Lower lobe of right lung (tissue), 2 donors: ENCODE measurements around the gene DZANK1. TPM values are rescaled to one million over a fixed set of nuclear protein-coding genes. Genes with fewer than 3 reads are reported as not detected.
"Not testable (repeated sequence)": the region's sequence is repeated elsewhere in the genome, so short reads cannot be mapped to it uniquely, and the experiment has no call there.

Experiments
- ATAC-seq, 2 donors: fragments of 200-7000 bp; cut with Tn5 transposase; one replicate each; pipeline ENCODE4 v1.9.1; 2020 to 2022; ENCODE audit warnings: mild to moderate bottlenecking in 2 of 2, moderate library complexity in 2 of 2
- DNase-seq: peaks from one replicate; pipeline ENCODE4 v3.0.0-alpha.2; 2020
- H3K27ac ChIP-seq: fragments of 200-600 bp; one replicate; pipeline ENCODE4 v1.8.0; 2022
- H3K27me3 ChIP-seq: fragments of 200-600 bp; one replicate; pipeline ENCODE4 v1.8.0; 2022; ENCODE audit warnings: low read depth
- H3K36me3 ChIP-seq: fragments of 200-600 bp; one replicate; pipeline ENCODE4 v1.8.0; 2022; ENCODE audit warnings: mild to moderate bottlenecking
- H3K4me1 ChIP-seq: fragments of 200-600 bp; one replicate; pipeline ENCODE4 v1.8.0; 2022
- H3K4me3 ChIP-seq: fragments of 200-600 bp; one replicate; pipeline ENCODE4 v1.8.0; 2022; ENCODE audit warnings: mild to moderate bottlenecking
- H3K9me3 ChIP-seq: fragments of 200-600 bp; one replicate; pipeline ENCODE4 v1.8.0; 2022
- intact Hi-C: fragments of 100-400 bp; cut with DNase I; formaldehyde crosslinking; loops from one replicate; pipeline ENCODE4 v1.11.0; 2022
- microRNA-seq: library from miRNA; unstranded; fragments of <30 nt; microRNA quantifications from one replicate; pipeline ENCODE4 v1.2.0, GENCODE V29; 2020; ENCODE audit warnings: borderline number of aligned reads
- total RNA-seq: library from RNA; stranded (reverse); fragmentation: NEBNext Ultra II Directional; extraction: Animal tissue kit (Norgen Biotek cat#: 25700); gene quantifications from one replicate; pipeline ENCODE4 v1.2.1, GENCODE V29; 2021
- TF ChIP-seq, protein P1 (sequence below): fragments of 200-600 bp; IDR thresholded peaks from one replicate; pipeline ENCODE4 v1.8.0; 2022; ENCODE audit warnings: antibody characterized with exemption, mild to moderate bottlenecking
- donor health status: DM: no; HTN: yes; CAD: no; lungs with severe emphysema.

The DZANK1 gene
- total RNA-seq, 1 donor from 2014 or later = 3.4 TPM

DNA sequence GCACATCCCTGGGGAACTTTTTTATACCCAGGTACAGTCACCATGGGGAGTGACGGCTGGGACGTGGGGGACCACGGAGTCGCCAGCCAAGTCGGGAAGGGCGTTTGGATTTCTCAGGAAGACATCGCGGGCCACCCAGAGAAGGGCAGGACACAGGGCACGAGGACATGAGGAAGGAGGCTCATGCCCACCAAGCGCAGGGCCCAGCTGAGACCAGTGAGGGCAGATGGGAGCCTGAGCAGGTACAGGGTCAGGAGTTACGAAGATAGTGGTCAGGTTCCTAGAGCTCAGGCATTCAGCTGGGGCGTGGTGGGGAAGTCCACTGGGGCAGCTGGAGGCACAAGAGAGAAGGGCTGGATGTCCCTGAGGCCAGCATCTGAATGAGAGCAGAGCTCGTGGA lies 103.9 kb downstream of the DZANK1 start:
- Histone ChIP-seq H3K9me3 (no peaks in the 10 kb centered on the region), H3K4me3 (no peak overlapping the region), H3K27me3 (no peaks in the 10 kb centered on the region), H3K36me3 (no peaks in the 10 kb centered on the region), H3K27ac (no peak overlapping the region), H3K4me1 (no peaks in the 10 kb centered on the region)
- intact Hi-C loops = no loop called here
- DNase-seq (no peak), ATAC-seq (no peak)
- TF ChIP-seq, protein P1, sequence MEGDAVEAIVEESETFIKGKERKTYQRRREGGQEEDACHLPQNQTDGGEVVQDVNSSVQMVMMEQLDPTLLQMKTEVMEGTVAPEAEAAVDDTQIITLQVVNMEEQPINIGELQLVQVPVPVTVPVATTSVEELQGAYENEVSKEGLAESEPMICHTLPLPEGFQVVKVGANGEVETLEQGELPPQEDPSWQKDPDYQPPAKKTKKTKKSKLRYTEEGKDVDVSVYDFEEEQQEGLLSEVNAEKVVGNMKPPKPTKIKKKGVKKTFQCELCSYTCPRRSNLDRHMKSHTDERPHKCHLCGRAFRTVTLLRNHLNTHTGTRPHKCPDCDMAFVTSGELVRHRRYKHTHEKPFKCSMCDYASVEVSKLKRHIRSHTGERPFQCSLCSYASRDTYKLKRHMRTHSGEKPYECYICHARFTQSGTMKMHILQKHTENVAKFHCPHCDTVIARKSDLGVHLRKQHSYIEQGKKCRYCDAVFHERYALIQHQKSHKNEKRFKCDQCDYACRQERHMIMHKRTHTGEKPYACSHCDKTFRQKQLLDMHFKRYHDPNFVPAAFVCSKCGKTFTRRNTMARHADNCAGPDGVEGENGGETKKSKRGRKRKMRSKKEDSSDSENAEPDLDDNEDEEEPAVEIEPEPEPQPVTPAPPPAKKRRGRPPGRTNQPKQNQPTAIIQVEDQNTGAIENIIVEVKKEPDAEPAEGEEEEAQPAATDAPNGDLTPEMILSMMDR = no peak

DNA sequence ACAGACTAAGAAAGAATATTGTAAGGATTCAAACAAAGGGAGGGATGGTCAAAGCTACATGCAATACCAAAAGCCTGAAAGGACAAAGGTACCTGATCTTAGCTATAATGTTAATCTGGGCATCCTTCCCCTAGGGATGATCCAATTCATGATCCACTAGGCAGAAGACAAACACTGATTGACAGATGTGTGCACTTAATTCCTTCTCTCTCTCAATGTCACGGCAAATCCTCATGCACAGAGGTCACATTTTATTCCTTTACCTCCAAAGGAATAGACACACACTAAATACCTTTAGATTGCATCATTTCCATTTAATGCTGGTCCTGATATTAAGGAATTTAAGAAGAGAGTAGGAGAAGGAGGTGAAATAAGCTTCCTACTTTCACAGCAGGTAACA lies 105.2 kb downstream of the DZANK1 start:
- no peaks in the 10 kb centered on the region for H3K27me3 ChIP-seq
- TF ChIP-seq, protein P1 = no peak
- H3K27ac ChIP-seq = no peak overlapping the region
- intact Hi-C loops = no loop called here
- H3K4me1 ChIP-seq = no peaks in the 10 kb centered on the region
- no peak overlapping the region for H3K4me3 ChIP-seq
- no peaks in the 10 kb centered on the region for H3K9me3 ChIP-seq
- DNase-seq (no peak), ATAC-seq (no peak)
- no peaks in the 10 kb centered on the region for H3K36me3 ChIP-seq

DNA sequence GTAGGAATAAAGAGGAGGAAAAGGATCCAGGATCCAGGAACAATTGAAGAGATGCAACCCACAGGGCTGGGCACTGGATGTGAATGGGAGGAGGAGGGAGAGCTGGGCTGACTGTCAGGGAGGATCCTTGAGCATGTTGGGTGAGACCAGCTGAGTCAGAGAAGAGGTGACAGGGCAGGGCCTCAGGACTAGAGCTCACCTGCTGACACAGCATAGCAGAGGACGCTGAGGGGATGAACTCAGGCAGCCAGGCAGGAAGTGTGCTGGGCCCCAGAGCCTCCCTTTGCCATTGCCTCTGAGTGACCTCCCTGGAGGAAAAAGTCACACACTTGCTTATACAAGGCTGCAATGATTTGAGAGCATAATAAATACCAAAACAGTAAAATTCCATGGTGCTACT lies 106.2 kb downstream of the DZANK1 start:
- TF ChIP-seq, protein P1 = no peak
- Histone ChIP-seq H3K4me3 (no peak overlapping the region), H3K36me3 (no peaks in the 10 kb centered on the region), H3K27me3 (no peaks in the 10 kb centered on the region), H3K27ac (no peak overlapping the region), H3K9me3 (no peaks in the 10 kb centered on the region), H3K4me1 (no peaks in the 10 kb centered on the region)
- intact Hi-C loops = no loop called here
- ATAC-seq (no peak), DNase-seq (no peak)

DNA sequence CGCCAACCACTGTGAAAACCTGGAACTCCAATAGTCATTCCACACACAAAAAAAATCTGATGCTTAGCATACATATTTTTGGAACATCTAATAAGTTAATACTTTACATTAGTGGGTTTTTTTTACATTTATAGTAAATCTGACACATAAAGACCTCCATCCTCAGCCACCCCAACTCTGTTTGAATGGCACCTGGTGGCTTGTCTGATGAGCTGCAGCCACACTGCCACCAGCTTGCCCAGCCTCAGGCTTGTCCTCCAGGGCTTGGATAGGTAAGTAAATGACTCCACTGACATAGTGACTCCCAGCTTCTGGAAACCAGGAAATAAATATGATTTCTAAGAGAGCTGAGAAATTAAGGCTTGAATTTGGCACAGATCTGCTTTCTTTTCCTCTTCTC lies 107.0 kb downstream of the DZANK1 start:
- TF ChIP-seq, protein P1 = no peak
- no peak for ATAC-seq
- DNase-seq = no peak
- Histone ChIP-seq H3K27me3 (no peaks in the 10 kb centered on the region), H3K4me3 (no peak overlapping the region), H3K4me1 (no peaks in the 10 kb centered on the region), H3K27ac (no peak overlapping the region), H3K36me3 (no peaks in the 10 kb centered on the region), H3K9me3 (no peaks in the 10 kb centered on the region)
- intact Hi-C loops = no loop called here

DNA sequence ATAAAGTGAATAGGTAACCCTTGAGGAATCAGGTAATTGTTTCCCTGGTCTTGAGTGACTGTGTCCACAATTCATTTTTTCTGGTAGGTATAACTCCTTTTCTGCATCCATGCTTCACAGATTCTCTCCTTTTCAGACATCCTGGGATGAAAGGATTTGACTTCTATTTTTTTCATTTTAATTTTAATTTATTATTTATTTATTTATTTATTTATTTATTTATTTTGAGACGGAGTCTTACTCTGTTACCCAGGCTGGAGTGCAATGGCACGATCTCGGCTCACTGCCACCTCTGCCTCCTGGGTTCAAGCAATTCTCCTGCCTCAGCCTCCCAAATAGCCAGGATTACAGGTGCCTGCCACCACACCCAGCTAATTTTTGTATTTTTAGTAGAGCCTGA lies 117.1 kb downstream of the DZANK1 start:
- H3K4me3 ChIP-seq, H3K27ac ChIP-seq, DNase-seq, H3K9me3 ChIP-seq, H3K4me1 ChIP-seq, H3K27me3 ChIP-seq, ATAC-seq, intact Hi-C loops, H3K36me3 ChIP-seq: not testable (repeated sequence)

Small RNA genes lying within 50 kb of the gene (microRNA-seq; reads per million reads assigned to microRNA genes)
- not detected for gene MIR3192

Other genes starting within 250 kb of the DZANK1 start
- gene ZNF133, start 178.5 kb downstream of the DZANK1 start, total RNA-seq = 12.4 TPM
- 6.6 TPM for gene POLR3F, start 360 bp upstream of the DZANK1 start, total RNA-seq
- 15.3 TPM for gene RBBP9, start 30.2 kb upstream of the DZANK1 start, total RNA-seq
- 51.2 TPM for gene SEC23B, start 40.9 kb upstream of the DZANK1 start, total RNA-seq
- gene SMIM26, start 100.4 kb upstream of the DZANK1 start, total RNA-seq = 56.4 TPM
- gene DTD1, start 121.0 kb upstream of the DZANK1 start, total RNA-seq = 15.7 TPM